ENCODE data around the gene ZNF74. TPM values are rescaled to one million over a fixed set of nuclear protein-coding genes. Genes with fewer than 3 reads are reported as not detected.

ZNF74 gene
- total RNA-seq, 1 experiment from 2014 or later, result 34.3 TPM

DNA sequence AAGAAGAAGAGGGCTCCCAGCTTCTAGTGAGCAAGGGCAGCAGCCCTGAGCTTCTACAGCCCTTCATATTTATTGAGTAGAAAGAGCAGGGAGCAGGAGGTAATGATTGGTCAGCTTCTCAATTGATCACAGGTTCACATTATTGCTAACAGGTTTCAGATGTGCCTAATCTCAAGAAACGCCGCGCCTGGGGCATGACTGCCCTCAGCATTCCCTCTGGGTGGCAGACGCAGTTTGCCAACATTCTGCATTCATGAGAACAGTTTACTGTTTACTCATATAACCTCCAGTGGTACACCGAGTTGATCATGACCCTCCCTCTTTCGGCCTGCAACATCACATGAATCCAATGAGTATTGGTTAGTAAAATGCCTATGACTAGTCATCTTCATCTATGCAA lies 4.7 kb upstream of the ZNF74 start:
- H3K9me3 Mint-ChIP-seq, result no peaks in the 10 kb centered on the region
- H3K27me3 ChIP-seq (ENCODE audit: insufficient read depth, low read length), result no peaks in the 10 kb centered on the region
- H3K9ac ChIP-seq (ENCODE audit: extremely low read depth, insufficient read length, low read length), result no peak overlapping the region
- H3K79me1 ChIP-seq (ENCODE audit: insufficient read depth, low read depth, low read length, poor library complexity, severe bottlenecking), result no peaks in the 10 kb centered on the region
- H2BK20ac ChIP-seq (ENCODE audit: low read depth, low read length, poor library complexity, severe bottlenecking), result no peak overlapping the region
- no peak overlapping the region for H3K4me3 Mint-ChIP-seq
- no CpG with 5 or more reads among the region's 6 CpGs for WGBS (ENCODE audit: extremely low coverage, insufficient read length, low lambda C conversion rate)
- no peaks in the 10 kb centered on the region for H4K20me1 ChIP-seq (ENCODE audit: control insufficient read depth, insufficient read depth, insufficient read length)
- H3K4me2 ChIP-seq (ENCODE audit: insufficient read depth, insufficient read length, low read length), result no peak overlapping the region
- no peak overlapping the region for H2AFZ ChIP-seq (ENCODE audit: low read length)
- H3K79me2 ChIP-seq (ENCODE audit: insufficient read depth, low read length), result no peaks in the 10 kb centered on the region
- no peak overlapping the region for H3K27ac Mint-ChIP-seq
- no peaks in the 10 kb centered on the region for H3K9me3 ChIP-seq (ENCODE audit: control insufficient read depth, low read depth, low read length)
- no peak overlapping the region for H3K27ac ChIP-seq (ENCODE audit: insufficient read length, low read depth, low read length)
- H3K4me1 ChIP-seq (ENCODE audit: insufficient read depth, low read length), result no peaks in the 10 kb centered on the region
- no peaks in the 10 kb centered on the region; a peak in 1 of 7 replicates for H3K36me3 Mint-ChIP-seq (ENCODE audit: insufficient read depth in 1 of 3, low read depth in 3 of 3)
- no peak overlapping the region for H2AK5ac ChIP-seq (ENCODE audit: insufficient read length, low read length)
- H3K14ac ChIP-seq (ENCODE audit: insufficient read depth, low read length), result no peak overlapping the region
- H3K56ac ChIP-seq (ENCODE audit: insufficient read length, low read depth, low read length), result no peak overlapping the region
- H4K8ac ChIP-seq (replicated peaks; ENCODE audit: insufficient read length, low read depth, low read length), result no peak overlapping the region
- no peak overlapping the region for H4K5ac ChIP-seq (ENCODE audit: insufficient read length, low read depth, low read length)
- H3K23ac ChIP-seq (ENCODE audit: insufficient read length, low read depth, low read length), result no peak overlapping the region
- peaks cover 2 to 3% of the 10 kb centered on the region in 2 experiments; a peak in 3 of 4 replicates for H3K4me1 Mint-ChIP-seq
- H2BK12ac ChIP-seq (ENCODE audit: insufficient read length, low read depth, low read length), result no peak overlapping the region
- peaks cover 9% of the 10 kb centered on the region for H3K27me3 Mint-ChIP-seq (ENCODE audit: low read depth)
- no peak overlapping the region for H3K18ac ChIP-seq (ENCODE audit: insufficient read length, low read depth, low read length)
- H2BK120ac ChIP-seq (ENCODE audit: low read depth, low read length, poor library complexity, severe bottlenecking), result no peak overlapping the region
- DNase-seq, result peak; percentile 4
- no peak overlapping the region for H2BK15ac ChIP-seq (ENCODE audit: low read depth, low read length)
- no peak overlapping the region for H2BK5ac ChIP-seq (ENCODE audit: insufficient read length, low read length)
- peaks cover under 1% of the 10 kb centered on the region for H3K23me2 ChIP-seq (ENCODE audit: insufficient read length, low read depth, low read length, poor library complexity, severe bottlenecking)
- H3K4ac ChIP-seq (ENCODE audit: low read depth, low read length), result no peak overlapping the region
- TF ChIP-seq, protein P1, sequence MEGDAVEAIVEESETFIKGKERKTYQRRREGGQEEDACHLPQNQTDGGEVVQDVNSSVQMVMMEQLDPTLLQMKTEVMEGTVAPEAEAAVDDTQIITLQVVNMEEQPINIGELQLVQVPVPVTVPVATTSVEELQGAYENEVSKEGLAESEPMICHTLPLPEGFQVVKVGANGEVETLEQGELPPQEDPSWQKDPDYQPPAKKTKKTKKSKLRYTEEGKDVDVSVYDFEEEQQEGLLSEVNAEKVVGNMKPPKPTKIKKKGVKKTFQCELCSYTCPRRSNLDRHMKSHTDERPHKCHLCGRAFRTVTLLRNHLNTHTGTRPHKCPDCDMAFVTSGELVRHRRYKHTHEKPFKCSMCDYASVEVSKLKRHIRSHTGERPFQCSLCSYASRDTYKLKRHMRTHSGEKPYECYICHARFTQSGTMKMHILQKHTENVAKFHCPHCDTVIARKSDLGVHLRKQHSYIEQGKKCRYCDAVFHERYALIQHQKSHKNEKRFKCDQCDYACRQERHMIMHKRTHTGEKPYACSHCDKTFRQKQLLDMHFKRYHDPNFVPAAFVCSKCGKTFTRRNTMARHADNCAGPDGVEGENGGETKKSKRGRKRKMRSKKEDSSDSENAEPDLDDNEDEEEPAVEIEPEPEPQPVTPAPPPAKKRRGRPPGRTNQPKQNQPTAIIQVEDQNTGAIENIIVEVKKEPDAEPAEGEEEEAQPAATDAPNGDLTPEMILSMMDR (conservative IDR thresholded peaks at IDR 0.05), result no peak
- no peak overlapping the region for H3T11ph ChIP-seq (ENCODE audit: low read length)
- H4K91ac ChIP-seq (ENCODE audit: insufficient read length, low read depth, low read length), result no peak overlapping the region

All from H9 (cell line).